HG03097 (cell line): ENCODE data around the gene MYH14.

Experiments
- ATAC-seq: cut with Tn5 transposase; IDR thresholded peaks from one replicate; pipeline ENCODE4 v1.9.1; 2021; ENCODE audit not compliant: unreplicated experiment, low FRiP score

MYH14 gene

DNA sequence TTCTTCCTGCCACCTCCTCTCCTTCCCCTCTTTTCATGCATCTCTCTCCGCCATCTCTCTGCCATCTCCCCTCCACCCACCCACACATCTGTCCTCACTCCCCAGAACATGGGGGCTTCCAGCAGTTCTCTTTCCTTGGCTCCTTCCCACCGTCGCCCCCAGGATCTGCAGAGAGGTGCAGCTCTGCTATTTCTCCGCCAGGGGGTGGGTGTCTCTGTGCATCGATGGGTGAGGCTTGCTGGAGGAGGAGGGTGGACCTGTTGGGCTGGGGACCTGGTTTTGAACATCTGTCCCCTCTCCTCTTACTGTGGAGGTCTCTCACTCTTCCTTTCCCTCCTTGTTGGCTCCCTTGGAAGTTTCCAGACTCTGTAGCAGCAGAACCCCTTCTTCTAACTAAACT, 51.7 kb downstream of the MYH14 start:
- no peak for ATAC-seq

DNA sequence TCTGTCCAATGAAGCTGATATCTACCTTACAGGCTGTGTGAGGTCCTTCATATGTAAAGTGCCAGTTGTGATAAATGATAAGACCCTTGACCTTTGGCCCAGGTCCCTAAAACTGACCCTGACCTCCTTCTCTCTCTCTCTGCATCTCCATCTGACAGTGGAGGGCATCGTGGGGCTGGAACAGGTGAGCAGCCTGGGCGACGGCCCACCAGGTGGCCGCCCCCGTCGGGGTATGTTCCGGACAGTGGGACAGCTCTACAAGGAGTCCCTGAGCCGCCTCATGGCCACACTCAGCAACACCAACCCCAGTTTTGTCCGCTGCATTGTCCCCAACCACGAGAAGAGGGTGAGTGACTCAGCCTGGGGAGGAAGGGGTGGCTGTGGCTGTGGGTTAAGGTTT, 53.7 kb downstream of the MYH14 start:
- no peak for ATAC-seq

DNA sequence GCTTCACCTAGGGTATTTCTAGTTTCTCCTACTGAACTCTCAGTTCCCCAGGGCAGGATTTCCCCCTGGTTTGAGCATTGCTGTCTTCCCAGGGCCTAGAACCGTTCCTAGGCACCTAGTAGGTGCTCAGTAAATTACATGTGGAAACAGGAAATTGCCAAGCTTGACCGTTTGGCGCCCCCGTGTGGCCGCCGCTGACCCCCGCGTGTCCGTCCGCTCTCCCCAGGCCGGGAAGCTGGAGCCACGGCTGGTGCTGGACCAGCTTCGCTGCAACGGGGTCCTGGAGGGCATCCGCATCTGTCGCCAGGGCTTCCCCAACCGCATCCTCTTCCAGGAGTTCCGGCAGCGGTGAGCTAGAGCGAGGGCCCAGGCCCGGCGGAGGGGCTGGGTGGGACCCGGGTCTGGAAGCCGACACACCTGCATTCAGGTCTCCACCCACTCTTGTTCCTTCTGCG, 55.5 kb downstream of the MYH14 start:
- no peak for ATAC-seq

DNA sequence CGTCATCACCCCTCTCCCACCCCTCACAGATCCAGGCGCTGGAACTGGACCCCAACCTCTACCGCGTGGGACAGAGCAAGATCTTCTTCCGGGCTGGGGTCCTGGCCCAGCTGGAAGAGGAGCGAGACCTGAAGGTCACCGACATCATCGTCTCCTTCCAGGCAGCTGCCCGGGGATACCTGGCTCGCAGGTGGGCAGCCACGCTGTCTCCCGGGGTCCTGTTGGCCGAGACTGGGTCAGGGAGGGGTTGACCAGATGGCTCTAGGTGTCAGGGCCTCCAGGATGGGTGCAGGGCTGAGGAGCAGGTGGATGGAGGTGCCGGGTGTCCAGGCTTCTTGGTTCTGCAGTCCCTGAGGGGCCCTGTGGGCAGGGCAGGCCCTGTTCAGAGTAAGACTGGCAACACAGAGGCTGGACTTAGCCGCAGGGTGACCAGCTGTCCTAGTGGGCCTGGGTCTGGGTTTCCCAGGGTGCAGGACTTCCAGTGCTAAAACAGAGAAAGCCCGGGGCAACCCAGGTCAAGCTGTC, 58.1 kb downstream of the MYH14 start:
- no peak for ATAC-seq

DNA sequence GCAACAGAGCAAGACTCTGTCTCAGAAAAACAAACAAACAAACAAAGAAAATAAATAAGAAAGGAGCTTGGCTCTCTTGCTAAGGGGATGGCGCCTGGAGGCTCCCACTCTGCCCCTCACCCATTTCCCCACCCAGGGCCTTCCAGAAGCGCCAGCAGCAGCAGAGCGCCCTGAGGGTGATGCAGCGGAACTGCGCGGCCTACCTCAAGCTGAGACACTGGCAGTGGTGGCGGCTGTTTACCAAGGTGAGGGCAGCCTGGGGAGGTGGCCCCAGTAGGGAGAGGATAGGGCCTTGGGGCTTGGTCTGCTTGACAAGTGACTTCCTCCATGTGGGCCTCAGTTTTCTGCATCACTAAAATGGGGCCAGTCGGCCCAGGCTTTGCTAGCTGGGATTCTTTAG, 59.8 kb downstream of the MYH14 start:
- no peak for ATAC-seq

DNA sequence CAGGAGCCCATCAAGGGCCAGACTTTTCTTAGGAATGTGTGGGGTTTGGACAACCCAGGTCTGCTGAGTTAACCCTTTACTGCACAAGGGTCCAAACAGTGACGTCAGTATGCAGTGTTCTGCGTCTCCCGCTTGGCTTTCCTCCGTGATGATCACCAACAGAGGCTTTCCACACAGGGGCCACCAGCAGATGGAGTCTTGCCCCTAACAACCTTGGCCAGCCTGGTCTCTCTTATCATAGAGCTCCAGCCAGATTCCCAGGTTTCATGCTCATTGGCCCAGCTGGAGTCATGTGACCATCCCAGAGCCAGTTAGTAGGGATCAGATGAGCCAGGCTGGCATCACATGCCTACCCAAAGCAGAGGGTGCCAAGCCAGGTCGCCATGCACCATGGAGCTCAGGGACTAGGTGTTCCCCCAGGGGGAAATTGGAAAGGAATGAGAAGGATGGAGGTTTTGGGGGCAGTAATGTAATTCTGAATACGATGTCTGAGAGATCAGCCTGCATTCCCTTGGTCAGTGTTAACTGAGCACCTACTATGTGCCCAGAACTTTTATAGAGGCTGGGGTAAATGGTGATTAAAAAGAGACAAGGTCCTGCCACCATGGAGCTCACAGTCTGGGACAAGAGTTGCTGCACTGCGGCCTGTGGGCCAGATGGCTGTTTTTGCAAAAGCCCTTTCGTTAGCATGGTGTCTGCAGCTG, 61.2 kb downstream of the MYH14 start:
- no peak for ATAC-seq

DNA sequence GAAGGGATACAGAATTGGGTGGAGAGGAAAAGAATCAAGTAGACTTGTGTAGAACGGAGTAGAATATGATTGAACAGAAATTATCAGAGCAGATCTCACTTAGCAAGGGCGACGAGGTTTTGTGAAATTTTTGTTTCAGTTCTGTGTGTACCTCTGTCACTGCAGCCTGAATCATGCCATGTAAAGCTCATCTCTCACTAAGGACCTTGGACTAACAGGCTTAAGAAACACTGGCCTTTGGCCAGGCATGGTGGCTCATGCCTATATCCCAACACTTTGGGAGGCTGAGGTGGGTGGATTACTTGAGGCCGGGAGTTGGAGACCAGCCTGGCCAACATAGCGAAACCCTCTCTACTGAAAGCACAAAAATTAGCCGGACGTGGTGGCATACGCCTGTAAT, 62.6 kb downstream of the MYH14 start:
- ATAC-seq: no peak

DNA sequence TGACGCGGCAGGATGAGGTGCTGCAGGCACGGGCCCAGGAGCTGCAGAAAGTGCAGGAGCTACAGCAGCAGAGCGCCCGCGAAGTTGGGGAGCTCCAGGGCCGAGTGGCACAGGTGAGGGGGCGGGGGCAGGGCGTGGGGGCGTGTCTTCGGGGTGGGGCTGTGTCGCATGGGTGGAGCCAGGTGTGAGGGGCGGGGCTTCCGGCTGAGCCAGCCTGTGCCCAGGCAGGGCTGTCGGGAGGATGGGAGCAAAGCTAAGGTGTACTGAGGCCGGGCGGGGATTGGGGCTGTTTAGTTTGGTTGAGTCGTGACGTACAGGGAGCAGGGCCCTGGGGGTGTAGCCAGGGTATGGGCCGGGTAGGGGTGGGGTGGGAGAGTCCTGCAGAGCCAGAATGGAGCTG, 63.5 kb downstream of the MYH14 start:
- no peak for ATAC-seq

DNA sequence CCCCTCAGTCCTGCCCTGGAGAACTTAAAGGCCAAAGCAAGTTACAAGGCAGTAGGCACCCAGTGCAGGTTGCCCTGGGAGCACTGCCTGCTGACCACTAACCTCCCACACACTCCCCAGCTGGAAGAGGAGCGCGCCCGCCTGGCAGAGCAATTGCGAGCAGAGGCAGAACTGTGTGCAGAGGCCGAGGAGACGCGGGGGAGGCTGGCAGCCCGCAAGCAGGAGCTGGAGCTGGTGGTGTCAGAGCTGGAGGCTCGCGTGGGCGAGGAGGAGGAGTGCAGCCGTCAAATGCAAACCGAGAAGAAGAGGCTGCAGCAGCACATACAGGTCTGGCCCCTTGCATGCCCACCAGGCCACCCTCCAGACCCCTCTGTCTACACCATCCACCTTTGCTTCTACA, 64.6 kb downstream of the MYH14 start:
- ATAC-seq: no peak

DNA sequence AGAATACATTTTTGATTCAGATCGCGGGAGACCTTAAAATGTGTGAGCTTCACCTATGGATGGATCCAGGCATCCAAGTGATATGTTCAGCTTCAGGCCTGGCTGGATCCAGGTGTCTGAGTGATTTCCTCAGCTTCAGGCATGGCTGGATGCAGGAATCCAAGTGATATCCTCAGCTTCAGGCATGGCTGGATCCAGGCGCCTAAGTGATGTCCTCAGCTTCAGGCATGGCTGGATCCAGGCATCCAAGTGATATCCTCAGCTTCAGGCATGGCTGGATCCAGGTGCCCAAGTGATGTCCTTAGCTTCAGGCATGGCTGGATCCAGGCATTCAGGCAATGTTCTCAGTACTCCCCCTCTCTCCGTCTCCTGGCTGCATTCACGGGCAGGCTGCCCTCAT, 65.1 kb downstream of the MYH14 start:
- ATAC-seq: no peak

DNA sequence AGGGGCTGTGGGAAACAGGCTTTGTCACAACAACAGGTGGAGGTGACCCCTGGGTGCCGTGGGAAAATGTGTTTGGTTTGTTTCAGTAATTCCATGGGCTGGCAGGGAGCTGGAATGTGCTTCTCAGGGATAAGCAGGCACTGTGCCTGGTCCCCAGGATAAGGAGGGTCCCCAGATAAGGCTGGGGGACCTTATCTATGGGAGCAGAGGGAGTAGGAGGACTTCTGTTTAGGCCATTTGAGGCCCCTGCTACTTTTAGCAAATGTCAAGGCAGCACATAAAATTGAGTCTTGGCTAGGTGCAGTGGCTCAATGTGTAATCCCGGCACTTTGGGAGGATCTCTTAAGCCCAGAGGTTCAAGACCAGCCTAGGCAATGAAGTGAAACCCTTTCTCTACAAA, 66.2 kb downstream of the MYH14 start:
- ATAC-seq: no peak

DNA sequence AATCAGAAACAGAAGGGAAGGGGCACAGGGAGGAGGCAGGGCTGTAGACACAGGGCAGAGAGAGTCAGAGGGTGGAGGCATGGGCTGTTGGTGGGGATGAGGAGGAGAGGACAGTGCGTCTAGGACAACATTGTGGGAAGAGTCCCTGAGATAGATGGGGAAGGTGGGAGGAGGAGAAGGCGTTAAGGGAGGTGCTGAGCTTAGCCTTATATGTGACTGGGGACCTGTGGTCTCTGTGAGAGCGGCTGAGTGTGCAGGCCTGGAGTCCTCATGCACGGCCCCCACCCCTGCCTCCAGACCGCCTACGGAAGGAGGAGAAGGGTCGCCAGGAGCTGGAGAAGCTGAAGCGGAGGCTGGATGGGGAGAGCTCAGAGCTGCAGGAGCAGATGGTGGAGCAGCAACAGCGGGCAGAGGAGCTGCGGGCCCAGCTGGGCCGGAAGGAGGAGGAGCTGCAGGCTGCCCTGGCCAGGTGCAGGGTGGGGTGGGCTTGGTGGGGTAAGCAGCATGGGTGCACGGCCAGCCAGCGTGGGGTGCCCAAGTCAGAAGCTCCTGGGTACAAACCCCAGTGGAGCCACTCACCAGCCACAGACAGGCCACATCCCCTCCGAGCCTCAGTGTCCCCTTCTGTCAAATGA, 69.0 kb downstream of the MYH14 start:
- ATAC-seq: no peak

DNA sequence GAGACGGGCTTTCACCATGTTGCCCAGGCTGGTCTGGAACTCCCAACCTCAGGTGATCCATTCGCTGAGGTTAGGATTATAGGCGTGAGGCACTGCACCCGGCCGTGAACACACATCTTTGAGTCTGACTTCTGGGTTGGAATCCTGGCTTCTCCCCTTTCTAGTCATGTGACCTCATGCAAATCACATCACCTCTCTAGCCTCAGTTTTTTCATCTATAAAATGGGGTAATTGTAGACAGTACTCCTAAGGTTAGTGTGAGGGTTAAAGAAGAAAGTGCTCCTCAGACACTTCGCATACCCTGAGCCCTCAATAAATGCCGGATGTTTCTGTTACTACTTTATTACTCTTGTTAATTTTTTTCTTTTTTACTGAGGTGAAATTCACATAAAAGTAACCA, 70.4 kb downstream of the MYH14 start:
- no peak for ATAC-seq

DNA sequence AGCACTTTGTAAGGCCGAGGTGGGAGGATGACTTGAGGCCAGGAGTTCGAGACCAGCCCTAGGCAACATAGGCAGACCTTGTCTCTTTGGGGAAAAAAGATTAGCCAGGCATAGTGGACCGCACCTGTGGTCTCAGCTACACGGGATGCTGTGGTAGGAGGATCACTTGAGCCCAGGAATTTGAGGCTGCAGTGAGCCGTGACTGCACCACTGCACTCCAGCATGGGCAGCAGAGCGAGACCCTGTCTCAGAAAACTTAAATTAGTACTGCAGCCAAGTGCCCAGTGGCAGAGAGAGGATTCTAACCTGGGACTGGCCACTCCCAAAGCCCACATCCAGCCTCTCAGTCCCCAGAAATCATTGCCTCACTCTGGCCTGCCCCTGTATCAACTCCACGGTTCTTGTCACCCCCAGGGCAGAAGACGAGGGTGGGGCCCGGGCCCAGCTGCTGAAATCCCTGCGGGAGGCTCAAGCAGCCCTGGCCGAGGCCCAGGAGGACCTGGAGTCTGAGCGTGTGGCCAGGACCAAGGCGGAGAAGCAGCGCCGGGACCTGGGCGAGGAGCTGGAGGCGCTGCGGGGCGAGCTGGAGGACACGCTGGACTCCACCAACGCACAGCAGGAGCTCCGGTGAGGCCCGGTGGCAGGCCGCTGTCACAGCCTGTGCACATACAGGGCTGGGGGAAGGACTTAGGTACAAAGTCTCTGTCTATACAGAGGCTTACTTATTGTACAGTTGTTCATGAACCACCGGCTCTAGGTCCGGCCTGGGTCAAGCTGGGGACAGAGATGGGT, 72.4 kb downstream of the MYH14 start:
- ATAC-seq: no peak

DNA sequence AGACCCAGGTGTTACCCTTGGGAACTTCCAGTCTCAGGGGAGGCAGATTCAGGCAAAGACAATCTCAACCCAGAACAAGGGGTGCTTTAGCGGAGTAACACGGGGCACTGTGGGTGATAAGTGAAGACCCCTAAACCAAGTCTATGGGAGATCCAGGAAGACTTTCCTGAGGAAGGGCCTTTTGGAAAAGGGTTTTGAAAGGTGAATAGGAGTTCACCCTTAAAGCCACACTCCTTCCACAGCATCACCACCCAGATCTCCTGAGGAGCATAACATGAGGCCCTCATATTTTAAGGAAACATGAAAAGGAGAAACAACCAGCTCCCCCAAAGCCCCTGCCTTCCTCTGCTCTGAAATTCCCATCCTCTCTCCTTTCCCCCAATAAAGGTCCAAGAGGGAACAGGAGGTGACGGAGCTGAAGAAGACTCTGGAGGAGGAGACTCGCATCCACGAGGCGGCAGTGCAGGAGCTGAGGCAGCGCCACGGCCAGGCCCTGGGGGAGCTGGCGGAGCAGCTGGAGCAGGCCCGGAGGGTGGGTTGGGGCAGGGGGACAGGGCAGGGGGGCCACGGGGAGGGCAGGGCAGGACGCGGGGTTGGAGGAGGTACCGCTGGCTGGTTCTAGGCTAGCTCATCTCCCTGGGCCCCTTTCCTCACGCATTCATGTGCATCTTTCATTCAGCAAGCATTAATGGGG, 73.1 kb downstream of the MYH14 start:
- ATAC-seq: no peak

DNA sequence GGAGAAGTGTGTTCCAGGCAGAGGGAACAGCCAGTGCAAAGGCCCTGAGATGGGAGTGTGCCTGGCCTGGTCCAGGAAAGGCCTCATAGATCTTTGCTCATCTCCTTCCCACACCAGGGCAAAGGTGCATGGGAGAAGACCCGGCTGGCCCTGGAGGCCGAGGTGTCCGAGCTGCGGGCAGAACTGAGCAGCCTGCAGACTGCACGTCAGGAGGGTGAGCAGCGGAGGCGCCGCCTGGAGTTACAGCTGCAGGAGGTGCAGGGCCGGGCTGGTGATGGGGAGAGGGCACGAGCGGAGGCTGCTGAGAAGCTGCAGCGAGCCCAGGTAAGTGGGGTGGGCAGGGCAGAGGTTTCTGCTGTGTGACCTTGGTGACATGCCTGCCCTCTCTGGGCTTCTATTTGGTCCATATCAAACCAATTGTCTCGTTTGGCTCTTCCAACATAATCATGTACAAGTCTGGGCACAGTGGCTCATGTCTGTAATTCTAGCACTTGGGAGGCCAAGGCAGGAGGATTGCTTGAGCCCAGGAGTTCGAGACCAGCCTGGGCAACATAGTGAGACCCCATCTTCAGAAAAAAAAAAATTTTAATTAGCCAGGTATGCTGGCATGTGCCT, 74.7 kb downstream of the MYH14 start:
- no peak for ATAC-seq

DNA sequence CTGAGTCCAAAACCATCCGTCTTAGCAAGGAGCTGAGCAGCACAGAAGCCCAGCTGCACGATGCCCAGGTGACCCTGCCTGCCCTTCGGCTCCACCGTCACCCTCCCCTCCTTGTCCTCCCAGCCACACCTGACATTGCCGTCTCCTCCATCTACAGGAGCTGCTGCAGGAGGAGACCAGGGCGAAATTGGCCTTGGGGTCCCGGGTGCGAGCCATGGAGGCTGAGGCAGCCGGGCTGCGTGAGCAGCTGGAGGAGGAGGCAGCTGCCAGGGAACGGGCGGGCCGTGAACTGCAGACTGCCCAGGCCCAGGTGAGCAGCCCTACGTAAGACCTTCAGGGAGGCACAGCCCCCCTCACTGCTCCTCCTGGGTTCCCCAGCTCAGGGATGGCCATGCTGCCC, 76.7 kb downstream of the MYH14 start:
- ATAC-seq: no peak

DNA sequence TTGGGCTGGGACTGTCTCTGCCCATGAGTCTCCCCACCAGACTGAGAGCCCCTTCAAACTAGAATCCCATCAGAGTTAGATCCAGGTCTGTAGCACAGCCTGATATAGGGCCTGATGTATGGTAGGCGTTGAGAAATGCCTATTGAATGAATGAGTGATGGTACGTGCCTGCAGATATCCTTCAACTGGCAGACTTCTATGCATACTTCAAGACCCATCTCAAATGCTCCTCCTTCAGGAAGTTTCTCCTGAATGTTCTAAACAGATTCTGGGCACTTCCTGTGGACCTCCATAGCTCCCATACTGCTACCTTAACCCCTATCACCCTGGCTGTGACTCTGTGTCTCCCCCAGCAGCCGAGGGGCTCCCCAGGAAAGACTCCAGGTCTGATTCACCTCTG, 77.6 kb downstream of the MYH14 start:
- no peak for ATAC-seq

DNA sequence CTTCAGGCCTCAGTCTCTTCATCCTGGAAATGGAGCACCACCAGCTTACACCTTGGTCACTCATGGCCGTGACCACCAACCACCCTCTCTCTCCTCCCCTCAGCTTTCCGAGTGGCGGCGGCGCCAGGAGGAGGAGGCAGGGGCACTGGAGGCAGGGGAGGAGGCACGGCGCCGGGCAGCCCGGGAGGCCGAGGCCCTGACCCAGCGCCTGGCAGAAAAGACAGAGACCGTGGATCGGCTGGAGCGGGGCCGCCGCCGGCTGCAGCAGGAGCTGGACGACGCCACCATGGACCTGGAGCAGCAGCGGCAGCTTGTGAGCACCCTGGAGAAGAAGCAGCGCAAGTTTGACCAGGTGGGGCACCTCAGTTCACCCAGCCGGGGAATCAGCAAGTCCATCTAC, 78.1 kb downstream of the MYH14 start:
- ATAC-seq: no peak

DNA sequence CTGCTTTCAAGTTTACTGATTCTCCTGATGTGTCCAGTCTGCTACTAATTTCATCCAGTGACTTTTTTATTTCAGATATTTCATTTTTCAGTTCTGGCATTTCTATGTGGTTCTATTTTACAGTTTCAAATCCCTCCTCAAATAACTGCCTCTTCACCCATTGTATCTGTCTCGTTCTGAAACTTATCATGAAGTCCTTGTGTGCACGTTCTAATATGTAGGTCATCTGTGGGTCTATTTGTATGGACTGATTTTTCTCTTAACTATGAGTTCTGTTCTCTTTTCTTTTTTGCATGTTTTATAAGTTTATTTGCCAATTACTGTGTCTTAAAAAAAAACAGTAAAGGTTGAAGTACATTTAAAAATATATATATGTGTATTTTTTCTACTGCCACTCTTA, 82.4 kb downstream of the MYH14 start:
- no peak for ATAC-seq

DNA sequence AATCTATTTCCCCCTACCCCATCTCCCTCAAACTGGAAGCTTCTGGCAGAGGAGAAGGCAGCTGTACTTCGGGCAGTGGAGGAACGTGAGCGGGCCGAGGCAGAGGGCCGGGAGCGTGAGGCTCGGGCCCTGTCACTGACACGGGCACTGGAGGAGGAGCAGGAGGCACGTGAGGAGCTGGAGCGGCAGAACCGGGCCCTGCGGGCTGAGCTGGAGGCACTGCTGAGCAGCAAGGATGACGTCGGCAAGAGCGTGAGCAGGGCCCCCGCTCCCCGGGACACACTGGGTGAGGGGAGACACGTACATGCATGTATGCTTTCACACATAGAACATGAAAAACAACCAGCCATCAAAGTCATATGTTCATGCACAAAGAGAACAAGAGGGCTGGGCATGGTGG, 83.0 kb downstream of the MYH14 start:
- ATAC-seq: no peak
